ENCODE results near the gene DMC1.

The DMC1 gene

DNA sequence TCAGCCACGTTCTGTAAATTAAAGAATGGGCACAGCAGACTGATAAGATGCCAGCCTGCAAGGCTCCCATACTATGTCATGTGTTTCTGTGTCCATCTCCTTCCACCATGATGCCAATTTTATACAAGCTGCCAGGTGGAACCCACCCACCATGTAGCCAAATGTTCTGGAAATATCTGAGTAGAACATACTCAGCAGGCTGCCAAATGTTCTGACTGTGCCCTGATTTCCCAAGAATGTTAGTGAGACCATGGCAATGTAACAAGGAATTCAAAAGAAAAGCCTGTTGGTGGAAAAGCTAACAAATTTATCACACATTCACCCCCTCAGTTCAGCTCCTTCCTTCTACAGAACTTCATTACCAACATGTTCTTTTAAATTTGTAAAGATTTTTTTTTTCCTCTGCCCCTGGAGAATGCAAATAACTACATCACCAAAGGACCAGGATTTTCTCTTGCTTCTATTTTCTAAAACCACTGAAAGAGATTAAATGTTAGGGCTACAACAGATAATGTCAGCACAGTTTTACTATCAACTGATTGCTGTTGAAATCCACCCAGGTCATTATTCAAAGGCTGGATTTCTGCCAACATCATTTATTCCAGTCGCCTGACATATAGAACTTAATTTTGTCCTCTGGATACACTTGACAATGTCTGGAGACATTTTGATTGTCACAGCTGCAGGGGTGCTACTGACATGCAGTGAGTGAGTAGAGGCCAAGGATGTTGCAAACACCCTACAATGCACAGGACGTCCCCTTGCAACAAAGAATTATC, 3.1 kb downstream of the DMC1 start:
- DNase-seq, result no peak

DNA sequence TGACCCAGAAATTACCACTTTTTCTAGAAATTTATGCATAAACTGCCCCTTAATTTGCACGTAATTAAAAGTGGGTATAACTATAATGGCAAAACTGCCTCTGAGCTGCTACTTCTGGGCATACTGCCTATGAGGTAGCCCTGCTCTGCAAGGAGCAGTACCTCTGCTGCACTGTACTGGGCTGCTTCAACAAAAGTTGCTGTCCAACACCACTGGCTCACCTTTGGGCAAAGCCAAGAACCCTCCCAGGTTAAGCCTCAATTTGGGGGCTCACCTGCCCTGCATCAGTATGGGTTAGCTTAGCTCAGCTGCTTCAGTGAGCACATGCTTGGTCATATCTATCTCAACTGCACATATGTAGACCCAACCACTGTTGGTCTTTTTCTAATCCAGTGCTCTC, 4.5 kb downstream of the DMC1 start:
- DNase-seq, result no peak

GRCh38 chr22:38564669-38565068, 5.3 kb downstream of the DMC1 start:
- no peak for DNase-seq

DNA sequence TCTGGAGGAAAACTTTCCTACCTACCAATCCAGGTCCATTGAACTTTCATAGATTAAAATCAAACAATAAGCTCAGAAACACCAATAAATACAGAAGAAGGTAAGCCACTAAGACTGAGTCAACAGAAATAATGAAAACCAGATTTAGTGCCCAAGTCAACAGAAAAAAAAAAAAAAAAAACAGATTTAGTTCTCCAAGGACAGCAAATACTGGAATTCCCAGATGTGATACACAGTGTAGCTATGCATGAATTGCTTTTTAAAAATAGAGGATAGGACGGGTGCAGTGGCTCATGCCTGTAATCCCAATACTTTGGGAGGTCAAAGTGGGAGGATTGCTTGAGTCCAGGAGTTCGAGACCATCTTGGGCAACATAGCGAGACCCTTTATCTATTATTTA, 15.7 kb downstream of the DMC1 start:
- no peak for DNase-seq

DNA sequence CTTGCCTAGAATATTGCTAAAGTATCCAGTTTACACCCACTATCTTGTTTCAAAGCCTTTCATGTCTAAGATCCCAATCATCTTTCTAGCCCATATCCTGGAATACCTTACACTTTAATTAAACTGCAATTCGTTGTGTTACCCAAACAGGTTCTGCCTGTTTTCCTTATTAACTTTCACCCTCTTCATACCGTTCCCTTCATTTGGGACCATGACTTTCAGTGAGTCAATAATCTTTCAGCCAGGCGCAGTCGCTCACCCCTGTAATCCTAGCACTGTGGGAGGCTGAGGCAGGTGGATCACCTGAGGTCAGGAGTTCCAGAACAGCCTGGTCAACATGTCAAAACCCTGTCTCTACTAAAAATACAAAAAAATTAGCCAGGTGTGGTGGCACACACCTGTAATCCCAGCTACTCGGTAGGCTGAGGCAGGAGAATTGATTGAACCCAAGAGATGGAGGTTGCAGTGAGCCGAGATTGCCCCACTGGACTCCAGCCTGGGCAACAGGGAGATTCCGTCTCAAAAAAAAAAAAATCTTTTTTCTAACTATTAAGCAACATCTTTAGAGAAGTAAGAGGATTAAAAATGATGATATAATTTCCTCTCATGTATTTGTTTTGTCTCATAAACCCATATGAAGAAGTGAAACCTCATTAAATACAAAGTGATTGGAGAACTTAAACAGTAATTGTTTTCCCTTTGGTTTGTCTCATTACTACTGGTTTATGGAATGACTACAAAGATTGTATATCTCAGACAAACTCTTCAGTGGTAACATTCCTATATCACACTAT, 20.7 kb downstream of the DMC1 start:
- no peak for DNase-seq

GRCh38 chr22:38540701-38541100, 29.3 kb downstream of the DMC1 start:
- DNase-seq, result no peak

DNA sequence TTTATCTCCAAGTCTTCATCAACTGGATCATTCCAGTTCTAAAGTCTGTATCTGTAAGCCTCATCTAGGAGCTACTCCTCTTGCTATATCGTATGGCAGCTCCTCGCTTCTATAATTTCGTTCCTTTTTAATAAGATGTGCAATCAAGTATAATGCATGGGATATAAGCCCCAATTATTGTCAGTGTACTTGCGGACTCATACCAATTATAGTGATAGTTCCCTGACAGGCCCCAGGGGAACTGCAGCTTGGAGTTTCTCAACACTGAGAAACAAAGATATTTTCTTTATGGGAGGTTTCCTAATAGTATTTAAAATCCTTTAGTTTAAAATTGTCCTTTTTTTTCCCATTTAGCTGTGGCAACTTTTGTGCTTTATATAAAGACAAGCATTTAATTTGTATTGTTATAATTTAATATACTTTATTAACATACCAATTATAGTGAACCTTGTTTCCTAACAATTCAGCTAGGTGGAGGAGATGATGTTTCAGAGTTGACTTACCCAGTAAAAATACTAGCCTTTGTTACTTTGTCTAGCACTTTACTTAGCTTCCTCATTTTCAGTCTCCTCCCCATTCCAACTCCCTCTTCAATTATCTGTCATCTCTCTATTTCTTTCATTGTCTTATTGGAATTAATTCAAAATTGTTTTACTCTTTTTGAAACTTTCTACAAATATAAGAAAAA, 38.6 kb downstream of the DMC1 start:
- DNase-seq, result no peak

DNA sequence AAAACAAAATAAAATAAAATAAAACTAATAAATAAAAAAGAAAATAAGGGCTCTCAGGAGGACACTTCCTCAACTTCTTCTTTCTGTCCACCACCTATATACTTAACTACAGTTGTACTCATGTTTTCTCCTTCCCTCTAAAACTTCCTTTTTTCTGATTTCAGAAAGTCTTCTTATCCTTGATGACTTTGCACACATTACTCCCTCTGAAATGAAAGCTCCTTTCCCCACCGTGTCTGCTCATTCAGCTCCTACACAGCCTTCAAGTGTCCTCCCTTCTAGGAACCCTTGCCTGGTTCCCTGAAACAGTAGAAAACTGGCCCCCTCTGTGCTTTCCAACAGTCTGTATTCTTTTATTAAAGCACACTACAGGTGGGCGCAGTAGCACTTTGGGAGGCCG, 45.6 kb downstream of the DMC1 start:
- DNase-seq, result no peak

DNA sequence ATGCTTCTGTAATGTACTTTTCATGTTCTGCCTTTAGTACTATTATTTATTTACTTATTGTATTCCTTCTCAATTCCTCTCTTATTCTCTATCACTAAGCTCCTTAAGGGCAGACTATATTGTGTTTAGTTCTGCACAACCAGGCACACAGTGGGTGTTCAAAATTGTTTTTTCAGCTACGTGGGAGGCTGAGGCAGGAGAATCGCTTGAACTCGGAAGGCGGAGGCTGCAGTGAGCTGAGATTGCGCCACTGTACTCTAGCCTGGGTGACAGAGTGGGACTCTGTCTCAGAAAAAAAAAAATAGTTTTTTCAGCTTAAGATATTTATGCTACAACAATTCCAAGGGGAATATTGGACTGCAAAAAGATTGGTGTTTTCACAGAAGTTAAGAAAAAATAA, 46.5 kb downstream of the DMC1 start:
- no peak for DNase-seq

GRCh38 chr22:38523029-38523428, 47.0 kb downstream of the DMC1 start:
- no peak for DNase-seq

DNA sequence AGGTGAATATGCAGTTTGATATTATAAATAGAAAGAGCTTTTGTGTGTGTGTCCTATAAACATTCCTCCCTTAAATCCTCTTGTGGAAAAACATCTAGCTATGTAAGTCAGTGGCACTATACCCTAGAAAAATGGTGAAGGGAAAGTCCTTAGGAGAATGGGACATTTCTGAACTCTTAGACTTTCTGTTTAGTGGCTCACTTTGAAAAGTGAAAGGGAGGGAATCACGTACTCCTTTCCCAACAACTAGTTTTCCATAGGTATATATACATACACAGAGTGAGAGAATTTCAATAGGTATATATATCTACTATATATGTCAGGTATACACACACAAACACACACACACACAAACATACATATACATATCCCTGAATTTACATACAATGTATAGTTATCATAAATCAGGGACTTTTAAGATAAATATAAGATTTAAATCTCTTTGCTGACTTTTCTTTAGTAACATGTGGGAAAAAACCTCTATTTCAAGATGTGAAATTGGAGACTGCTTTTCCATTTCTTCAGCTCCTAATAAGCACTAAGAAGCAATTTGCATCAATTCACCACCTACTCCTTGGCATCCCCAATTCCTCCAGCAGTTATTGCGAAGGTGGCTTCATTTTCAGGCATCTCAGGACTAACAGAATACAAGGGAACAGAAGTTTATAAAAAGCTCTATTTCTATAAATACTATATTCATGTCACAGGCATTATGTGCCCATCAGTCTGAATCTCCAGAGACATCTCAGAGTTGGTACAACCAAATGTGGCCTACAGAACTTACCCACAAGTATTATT, 50.3 kb downstream of the DMC1 start:
- DNase-seq, result no peak

DNA sequence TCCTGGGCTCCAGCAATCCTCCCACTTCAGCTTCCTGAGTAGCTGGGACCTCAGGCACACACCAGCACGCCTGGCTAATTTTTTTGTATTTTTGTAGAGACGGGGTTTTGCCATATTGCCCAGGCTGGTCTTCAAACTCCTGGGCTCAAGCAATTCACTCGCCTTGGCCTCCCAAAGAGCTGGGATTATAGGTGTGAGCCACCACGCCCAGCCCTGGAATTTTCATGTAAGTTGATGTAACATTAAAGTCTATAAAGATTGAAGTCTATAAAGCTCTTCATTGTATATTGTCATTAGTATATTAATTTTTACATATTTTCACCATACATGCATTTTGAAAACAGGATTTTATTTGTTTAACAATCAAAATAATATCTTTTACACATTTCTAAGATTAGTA, 51.4 kb downstream of the DMC1 start:
- no peak for DNase-seq

GRCh38 chr22:38513063-38513462, 56.9 kb downstream of the DMC1 start:
- no peak for DNase-seq

GRCh38 chr22:38510416-38510970, 59.5 kb downstream of the DMC1 start:
- DNase-seq, result no peak

DNA sequence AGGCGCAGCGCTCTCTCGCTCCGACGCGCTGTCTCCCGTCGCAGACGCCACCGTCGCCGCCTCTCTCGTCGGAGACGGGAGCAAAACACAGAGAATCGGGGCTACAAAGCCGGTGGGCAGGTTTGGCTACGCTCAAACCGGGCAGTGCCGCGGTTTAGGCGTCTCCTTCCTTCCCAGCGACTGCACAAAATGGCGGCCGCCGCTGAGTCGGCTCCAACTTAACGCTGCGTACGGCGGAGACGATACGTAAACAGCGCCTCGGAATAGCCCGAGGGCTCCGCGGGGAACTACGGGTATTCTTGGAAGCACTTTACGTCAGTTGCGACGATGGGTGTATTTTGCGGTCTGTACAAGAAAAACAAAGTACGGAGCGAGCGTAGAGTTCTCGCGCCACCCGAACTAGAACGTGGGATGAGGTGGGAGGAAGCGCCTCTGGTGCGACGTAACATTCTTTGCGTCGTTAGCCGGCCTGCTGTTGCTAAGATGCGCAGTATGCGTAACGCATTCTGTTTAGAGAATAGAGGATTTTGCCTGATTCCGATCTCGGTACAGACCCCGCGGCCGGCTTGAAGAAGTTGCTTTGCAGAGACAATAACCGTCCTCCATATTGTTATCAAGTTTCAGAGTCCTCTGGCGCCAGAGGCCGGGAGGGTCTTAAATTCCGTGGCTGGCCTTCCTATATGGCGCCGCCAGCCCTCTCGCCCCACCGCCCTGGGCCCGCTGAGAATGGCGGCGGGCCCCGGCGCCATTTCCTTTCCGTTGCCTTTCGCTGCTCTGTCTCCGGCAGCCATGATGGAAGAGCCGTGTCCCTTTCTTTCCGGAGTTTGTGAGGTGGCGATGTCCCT, 63.6 kb downstream of the DMC1 start, which contains the start of gene DDX17:
Gene DDX17 (minus strand): TSS at position 194 of the 845 bp plus-strand sequence.
- peak; percentile 98 for DNase-seq

DNA sequence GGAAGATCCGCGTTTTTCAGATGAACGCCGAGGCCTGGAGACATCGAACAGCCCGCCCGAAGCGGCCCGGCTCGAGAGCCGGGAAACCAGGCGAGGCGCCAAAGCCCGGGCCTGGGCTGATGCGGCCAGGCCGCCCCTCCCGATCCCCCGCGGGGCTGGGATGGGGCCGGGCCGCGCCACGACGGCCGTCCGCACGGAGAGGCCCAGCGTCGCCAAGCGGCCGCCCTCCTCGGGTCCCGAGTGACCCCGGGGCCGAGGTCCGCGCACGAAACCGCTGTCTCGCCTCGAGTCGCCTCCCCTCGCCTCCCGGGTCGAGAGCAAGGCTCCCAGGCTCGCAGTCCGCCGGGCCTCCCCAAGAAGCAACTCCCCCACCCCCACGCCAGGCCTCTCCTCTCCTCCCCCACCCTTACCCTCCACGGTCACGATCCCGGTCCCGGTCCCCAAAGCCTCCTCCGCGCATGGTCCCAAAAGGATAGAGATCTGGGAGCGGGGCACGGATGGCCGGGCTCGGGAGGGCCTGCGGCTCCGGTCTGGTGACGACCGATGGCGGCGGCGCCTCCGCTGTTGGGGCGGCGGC, 64.4 kb downstream of the DMC1 start:
- peak; percentile 77 for DNase-seq

- DNase-seq, result peak; percentile 62
Observed at GRCh38 chr22:38504731-38505540, 65.0 kb downstream of the DMC1 start.

DNA sequence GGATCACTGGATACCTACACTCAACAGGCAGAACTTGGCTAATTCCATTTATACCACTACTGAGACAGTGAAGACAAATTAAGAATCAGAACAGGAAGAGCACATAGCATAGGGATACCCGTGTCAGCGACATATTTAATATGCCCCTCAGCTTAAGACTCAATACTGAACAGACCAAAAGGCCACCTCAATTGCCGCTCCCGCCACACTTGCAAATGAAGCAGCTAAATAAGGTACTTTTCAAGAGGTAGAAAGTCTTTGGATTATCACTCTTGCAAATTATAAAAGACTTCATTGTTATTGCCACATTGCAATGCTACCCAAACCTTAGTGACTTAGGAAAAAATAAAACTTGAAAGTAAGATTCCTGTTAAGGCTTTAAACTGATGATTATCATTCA, 67.0 kb downstream of the DMC1 start:
- DNase-seq, result no peak

- no peak for DNase-seq
Observed at GRCh38 chr22:38501797-38502672, 67.9 kb downstream of the DMC1 start.
